Measurements from ENCODE around the gene CASR.
"Not testable (repeated sequence)": the region's sequence is repeated elsewhere in the genome, so short reads cannot be mapped to it uniquely, and the experiment has no call there.

The CASR gene, protein sequence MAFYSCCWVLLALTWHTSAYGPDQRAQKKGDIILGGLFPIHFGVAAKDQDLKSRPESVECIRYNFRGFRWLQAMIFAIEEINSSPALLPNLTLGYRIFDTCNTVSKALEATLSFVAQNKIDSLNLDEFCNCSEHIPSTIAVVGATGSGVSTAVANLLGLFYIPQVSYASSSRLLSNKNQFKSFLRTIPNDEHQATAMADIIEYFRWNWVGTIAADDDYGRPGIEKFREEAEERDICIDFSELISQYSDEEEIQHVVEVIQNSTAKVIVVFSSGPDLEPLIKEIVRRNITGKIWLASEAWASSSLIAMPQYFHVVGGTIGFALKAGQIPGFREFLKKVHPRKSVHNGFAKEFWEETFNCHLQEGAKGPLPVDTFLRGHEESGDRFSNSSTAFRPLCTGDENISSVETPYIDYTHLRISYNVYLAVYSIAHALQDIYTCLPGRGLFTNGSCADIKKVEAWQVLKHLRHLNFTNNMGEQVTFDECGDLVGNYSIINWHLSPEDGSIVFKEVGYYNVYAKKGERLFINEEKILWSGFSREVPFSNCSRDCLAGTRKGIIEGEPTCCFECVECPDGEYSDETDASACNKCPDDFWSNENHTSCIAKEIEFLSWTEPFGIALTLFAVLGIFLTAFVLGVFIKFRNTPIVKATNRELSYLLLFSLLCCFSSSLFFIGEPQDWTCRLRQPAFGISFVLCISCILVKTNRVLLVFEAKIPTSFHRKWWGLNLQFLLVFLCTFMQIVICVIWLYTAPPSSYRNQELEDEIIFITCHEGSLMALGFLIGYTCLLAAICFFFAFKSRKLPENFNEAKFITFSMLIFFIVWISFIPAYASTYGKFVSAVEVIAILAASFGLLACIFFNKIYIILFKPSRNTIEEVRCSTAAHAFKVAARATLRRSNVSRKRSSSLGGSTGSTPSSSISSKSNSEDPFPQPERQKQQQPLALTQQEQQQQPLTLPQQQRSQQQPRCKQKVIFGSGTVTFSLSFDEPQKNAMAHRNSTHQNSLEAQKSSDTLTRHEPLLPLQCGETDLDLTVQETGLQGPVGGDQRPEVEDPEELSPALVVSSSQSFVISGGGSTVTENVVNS

GRCh38 chr3:122183521-122183892 is at the start of gene CASR:
Gene CASR, plus strand, starts transcription at chr3:122183668. Its CDS starts 70,522 bp downstream, at chr3:122254190.
- H3K4me1 ChIP-seq (ENCODE audit: insufficient read depth, poor library complexity, severe bottlenecking), result no peaks in the 10 kb centered on the region
- TF ChIP-seq, protein P1, sequence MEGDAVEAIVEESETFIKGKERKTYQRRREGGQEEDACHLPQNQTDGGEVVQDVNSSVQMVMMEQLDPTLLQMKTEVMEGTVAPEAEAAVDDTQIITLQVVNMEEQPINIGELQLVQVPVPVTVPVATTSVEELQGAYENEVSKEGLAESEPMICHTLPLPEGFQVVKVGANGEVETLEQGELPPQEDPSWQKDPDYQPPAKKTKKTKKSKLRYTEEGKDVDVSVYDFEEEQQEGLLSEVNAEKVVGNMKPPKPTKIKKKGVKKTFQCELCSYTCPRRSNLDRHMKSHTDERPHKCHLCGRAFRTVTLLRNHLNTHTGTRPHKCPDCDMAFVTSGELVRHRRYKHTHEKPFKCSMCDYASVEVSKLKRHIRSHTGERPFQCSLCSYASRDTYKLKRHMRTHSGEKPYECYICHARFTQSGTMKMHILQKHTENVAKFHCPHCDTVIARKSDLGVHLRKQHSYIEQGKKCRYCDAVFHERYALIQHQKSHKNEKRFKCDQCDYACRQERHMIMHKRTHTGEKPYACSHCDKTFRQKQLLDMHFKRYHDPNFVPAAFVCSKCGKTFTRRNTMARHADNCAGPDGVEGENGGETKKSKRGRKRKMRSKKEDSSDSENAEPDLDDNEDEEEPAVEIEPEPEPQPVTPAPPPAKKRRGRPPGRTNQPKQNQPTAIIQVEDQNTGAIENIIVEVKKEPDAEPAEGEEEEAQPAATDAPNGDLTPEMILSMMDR (IDR thresholded peaks at IDR 0.05; ENCODE audit: poor library complexity, severe bottlenecking), result no peak
- ATAC-seq (ENCODE audit: low read depth), result peak; percentile 81
- no peak within 1 kb of the TSS for H3K4me3 ChIP-seq (ENCODE audit: severe bottlenecking)
- no peaks in the 10 kb centered on the region for H3K36me3 ChIP-seq (ENCODE audit: low read depth)
- peaks cover 37% of the 10 kb centered on the region for H3K27me3 ChIP-seq (ENCODE audit: insufficient read depth, poor library complexity, severe bottlenecking)
- no peaks in the 10 kb centered on the region for H3K9me3 ChIP-seq (ENCODE audit: severe bottlenecking)
- peak; percentile 56 for DNase-seq (ENCODE audit: low spot score)
- no peak within 1 kb of the TSS for H3K27ac ChIP-seq (ENCODE audit: poor library complexity, severe bottlenecking)

DNA sequence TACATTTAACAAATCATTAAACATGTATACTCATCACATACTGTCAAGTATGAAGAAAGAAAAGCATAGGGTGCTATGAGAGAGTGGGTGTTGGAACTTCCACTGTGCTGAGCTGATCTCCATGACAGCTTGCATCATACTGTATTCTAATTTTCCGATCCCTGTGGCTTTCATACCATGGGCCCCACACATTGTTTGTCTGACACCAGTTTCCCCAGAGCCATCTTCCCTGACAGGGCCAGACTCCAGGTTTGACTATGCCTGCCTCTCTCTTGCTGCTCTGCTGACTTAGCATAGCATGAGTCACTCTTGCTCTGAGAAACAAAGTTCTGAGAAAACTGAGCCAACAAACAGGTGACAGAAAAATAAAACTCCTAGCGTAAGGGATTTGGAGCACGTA is 37.0 kb upstream of the CASR start:
- no peaks in the 10 kb centered on the region for H3K27me3 ChIP-seq (ENCODE audit: insufficient read depth, poor library complexity, severe bottlenecking)
- ATAC-seq (ENCODE audit: low read depth) (0 out of 3 replicates have a peak, but pooled peaks have one; percentile 36), DNase-seq (ENCODE audit: low spot score) (no peak)
- H3K36me3 ChIP-seq (ENCODE audit: low read depth), result no peaks in the 10 kb centered on the region
- peaks cover 7% of the 10 kb centered on the region for H3K4me1 ChIP-seq (ENCODE audit: insufficient read depth, poor library complexity, severe bottlenecking)
- H3K9me3 ChIP-seq (ENCODE audit: severe bottlenecking), result no peaks in the 10 kb centered on the region
- H3K27ac ChIP-seq (ENCODE audit: poor library complexity, severe bottlenecking), result no peak overlapping the region
- TF ChIP-seq, protein P1 (IDR thresholded peaks at IDR 0.05; ENCODE audit: poor library complexity, severe bottlenecking), result no peak
- H3K4me3 ChIP-seq (ENCODE audit: severe bottlenecking), result no peak overlapping the region

- Histone ChIP-seq H3K4me3 (ENCODE audit: severe bottlenecking) (no peak overlapping the region), H3K9me3 (ENCODE audit: severe bottlenecking) (peaks cover 3% of the 10 kb centered on the region), H3K27me3 (ENCODE audit: insufficient read depth, poor library complexity, severe bottlenecking) (peaks cover 3% of the 10 kb centered on the region), H3K4me1 (ENCODE audit: insufficient read depth, poor library complexity, severe bottlenecking) (peaks cover 13% of the 10 kb centered on the region), H3K27ac (ENCODE audit: poor library complexity, severe bottlenecking) (no peak overlapping the region), H3K36me3 (ENCODE audit: low read depth) (no peaks in the 10 kb centered on the region)
- ATAC-seq (ENCODE audit: low read depth) (no peak), DNase-seq (ENCODE audit: low spot score) (no peak)
- TF ChIP-seq, protein P1 (IDR thresholded peaks at IDR 0.05; ENCODE audit: poor library complexity, severe bottlenecking), result no peak
Observed at GRCh38 chr3:122148941-122149627, 34.4 kb upstream of the CASR start.

DNA sequence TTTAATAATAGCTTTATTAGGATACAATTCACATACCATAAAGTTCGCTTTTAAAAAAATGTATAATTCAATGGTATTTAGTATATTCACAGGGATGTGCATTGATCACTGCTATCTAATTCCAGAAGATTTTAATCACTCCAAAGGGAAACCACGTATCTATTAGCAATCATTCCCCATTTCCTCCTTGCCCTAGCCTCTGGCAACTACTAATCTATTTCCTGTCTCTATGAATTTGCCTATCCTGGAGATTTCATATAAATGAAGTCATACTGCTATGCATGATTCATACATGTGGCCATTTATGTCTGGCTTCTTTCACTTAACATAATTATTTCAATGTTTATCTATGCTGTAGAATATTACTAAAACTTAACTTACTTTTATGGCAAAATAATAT is 32.0 kb upstream of the CASR start:
- peaks cover 18% of the 10 kb centered on the region for H3K9me3 ChIP-seq (ENCODE audit: severe bottlenecking)
- H3K4me1 ChIP-seq (ENCODE audit: insufficient read depth, poor library complexity, severe bottlenecking), result peaks cover 13% of the 10 kb centered on the region
- ATAC-seq (ENCODE audit: low read depth), result peak; percentile 94
- H3K4me3 ChIP-seq (ENCODE audit: severe bottlenecking), result no peak overlapping the region
- H3K27me3 ChIP-seq (ENCODE audit: insufficient read depth, poor library complexity, severe bottlenecking), result peaks cover 3% of the 10 kb centered on the region
- no peak for DNase-seq (ENCODE audit: low spot score)
- peak overlapping the region; percentile 44 for H3K27ac ChIP-seq (ENCODE audit: poor library complexity, severe bottlenecking)
- H3K36me3 ChIP-seq (ENCODE audit: low read depth), result no peaks in the 10 kb centered on the region
- TF ChIP-seq, protein P1 (IDR thresholded peaks at IDR 0.05; ENCODE audit: poor library complexity, severe bottlenecking), result no peak

DNA sequence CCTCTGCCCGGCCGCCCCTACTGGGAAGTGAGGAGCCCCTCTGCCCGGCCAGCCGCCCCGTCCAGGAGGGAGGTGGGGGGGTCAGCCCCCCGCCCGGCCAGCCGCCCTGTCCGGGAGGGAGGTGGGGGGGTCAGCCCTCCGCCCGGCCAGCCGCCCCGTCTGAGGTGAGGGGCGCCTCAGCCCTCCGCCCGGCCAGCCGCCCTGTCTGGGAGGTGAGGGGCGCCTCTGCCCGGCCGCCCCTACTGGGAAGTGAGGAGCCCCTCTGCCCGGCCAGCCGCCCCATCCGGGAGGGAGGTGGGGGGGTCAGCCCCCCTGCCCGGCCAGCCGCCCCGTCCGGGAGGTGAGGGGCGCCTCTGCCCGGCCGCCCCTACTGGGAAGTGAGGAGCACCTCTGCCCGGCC is 18.5 kb upstream of the CASR start:
- H3K27ac ChIP-seq (ENCODE audit: poor library complexity, severe bottlenecking); H3K27me3 ChIP-seq (ENCODE audit: insufficient read depth, poor library complexity, severe bottlenecking); H3K4me3 ChIP-seq (ENCODE audit: severe bottlenecking); DNase-seq (ENCODE audit: low spot score); H3K36me3 ChIP-seq (ENCODE audit: low read depth); H3K9me3 ChIP-seq (ENCODE audit: severe bottlenecking); ATAC-seq (ENCODE audit: low read depth); H3K4me1 ChIP-seq (ENCODE audit: insufficient read depth, poor library complexity, severe bottlenecking): not testable (repeated sequence)
